OCI-LY3 (cell line): ENCODE measurements around the gene BRAT1.
A peak's percentile ranks its signal among the peaks of the same experiment; 100 is the strongest.

Source experiments
- CTCF ChIP-seq: fragments of 200-600, 300-600 bp; sonication (generic); IDR thresholded peaks from 2 replicates; pipeline ENCODE4 v1.5.1; 2014; ENCODE audit warnings: antibody characterized with exemption, low read length, low read depth
- EZH2phosphoT487 ChIP-seq: fragments of 200-600 bp; shearing (Covaris generic); IDR thresholded peaks from 2 replicates; pipeline ENCODE4 v1.6.1; 2018; ENCODE audit warnings: antibody characterized with exemption, mixed run types, low read depth

- TF ChIP-seq EZH2phosphoT487 (no peak), CTCF (peak; percentile 48)
Observed at GRCh38 chr7:2567679-2568278, 12.5 kb upstream of the BRAT1 start.
